GM04504 (cell line): ENCODE measurements around the gene RALGPS1.

Experiments used
- DNase-seq: peaks from one replicate; pipeline ENCODE4 v3.0.0-alpha.2; 2012; ENCODE audit warnings: low read depth

RALGPS1 gene

GRCh38 chr9:126914458-126915280 lies at the start of gene RALGPS1:
Gene RALGPS1, plus strand, starts transcription at chr9:126914782. Its CDS starts 47,508 bp downstream, at chr9:126962290.
- peak; percentile 88 for DNase-seq

- no peak for DNase-seq
These were observed 45.2 kb upstream of the RALGPS1 start for GRCh38 chr9:126869368-126869767.

- no peak for DNase-seq
These were observed 42.1 kb upstream of the RALGPS1 start for GRCh38 chr9:126872516-126872915.

GRCh38 chr9:126874546-126875314 lies 39.9 kb upstream of the RALGPS1 start:
- DNase-seq, result no peak

GRCh38 chr9:126875756-126876510 lies 38.6 kb upstream of the RALGPS1 start:
- DNase-seq, result no peak

GRCh38 chr9:126876531-126876930 lies 38.1 kb upstream of the RALGPS1 start:
- no peak for DNase-seq

GRCh38 chr9:126877418-126877817 lies 37.2 kb upstream of the RALGPS1 start:
- no peak for DNase-seq

GRCh38 chr9:126879288-126879687 lies 35.3 kb upstream of the RALGPS1 start:
- DNase-seq, result no peak

- DNase-seq, result no peak
These were observed 34.2 kb upstream of the RALGPS1 start for GRCh38 chr9:126880226-126880946.

GRCh38 chr9:126880947-126881332 lies 33.6 kb upstream of the RALGPS1 start:
- DNase-seq, result no peak

- DNase-seq, result no peak
These were observed 31.8 kb upstream of the RALGPS1 start for GRCh38 chr9:126882746-126883145.

- DNase-seq, result no peak
These were observed 30.9 kb upstream of the RALGPS1 start for GRCh38 chr9:126883636-126884035.

GRCh38 chr9:126885131-126885641 lies 29.4 kb upstream of the RALGPS1 start:
- DNase-seq, result no peak

- DNase-seq, result no peak
These were observed 28.4 kb upstream of the RALGPS1 start for GRCh38 chr9:126886034-126886822.

- no peak for DNase-seq
These were observed 27.7 kb upstream of the RALGPS1 start for GRCh38 chr9:126886897-126887296.

- DNase-seq, result no peak
These were observed 22.9 kb upstream of the RALGPS1 start for GRCh38 chr9:126891676-126892075.

GRCh38 chr9:126893079-126893478 lies 21.5 kb upstream of the RALGPS1 start:
- DNase-seq, result no peak

- DNase-seq, result no peak
These were observed 20.5 kb upstream of the RALGPS1 start for GRCh38 chr9:126894052-126894603.

GRCh38 chr9:126902210-126902609 lies 12.4 kb upstream of the RALGPS1 start:
- DNase-seq, result no peak

- no peak for DNase-seq
These were observed 10.0 kb upstream of the RALGPS1 start for GRCh38 chr9:126904586-126904985.
